H9 (cell line): ENCODE measurements around the gene ADARB2. TPM values are rescaled to one million over a fixed set of nuclear protein-coding genes. Genes with fewer than 3 reads are reported as not detected.

ENCODE experiments used
- DNase-seq: peaks from one replicate; pipeline ENCODE4 v3.0.0-alpha.2; 2017
- H2AFZ ChIP-seq: one replicate; pipeline ENCODE4 v1.6.1; 2013; ENCODE audit warnings: mild to moderate bottlenecking, low read length, control low read depth, moderate library complexity
- H2AK5ac ChIP-seq: 2 replicates; pipeline ENCODE4 v1.6.1; 2013; ENCODE audit warnings: low read length, control low read depth, mixed read lengths; ENCODE audit not compliant: insufficient read length
- H2BK120ac ChIP-seq: one replicate; pipeline ENCODE4 v1.6.1; 2013; ENCODE audit warnings: low read depth, mild to moderate bottlenecking, low read length, control low read depth, inconsistent platforms; ENCODE audit not compliant: poor library complexity, severe bottlenecking
- H2BK12ac ChIP-seq: 2 replicates; pipeline ENCODE4 v1.6.1; 2013; ENCODE audit warnings: low read length, control low read depth, mixed read lengths, low read depth; ENCODE audit not compliant: insufficient read length
- H2BK15ac ChIP-seq: 2 replicates; pipeline ENCODE4 v1.6.1; 2013; ENCODE audit warnings: low read depth, low read length, control low read depth
- H2BK20ac ChIP-seq: one replicate; pipeline ENCODE4 v1.6.1; 2013; ENCODE audit warnings: low read depth, mild to moderate bottlenecking, low read length, control low read depth, inconsistent platforms; ENCODE audit not compliant: poor library complexity, severe bottlenecking
- H2BK5ac ChIP-seq: 2 replicates; pipeline ENCODE4 v1.6.1; 2013; ENCODE audit warnings: low read length, control low read depth, mixed read lengths; ENCODE audit not compliant: insufficient read length
- H3K14ac ChIP-seq: 2 replicates; pipeline ENCODE4 v1.6.1; 2013; ENCODE audit warnings: low read length, control low read depth; ENCODE audit not compliant: insufficient read depth
- H3K18ac ChIP-seq: 2 replicates; pipeline ENCODE4 v1.6.1; 2013; ENCODE audit warnings: low read depth, mild to moderate bottlenecking, mixed read lengths, low read length, control low read depth; ENCODE audit not compliant: insufficient read length
- H3K23ac ChIP-seq: 2 replicates; pipeline ENCODE4 v1.6.1; 2013; ENCODE audit warnings: low read length, control low read depth, mixed read lengths, low read depth; ENCODE audit not compliant: insufficient read length
- H3K23me2 ChIP-seq: 2 replicates; pipeline ENCODE4 v1.6.1; 2013; ENCODE audit warnings: low read depth, mild to moderate bottlenecking, mixed read lengths, low read length, control low read depth; ENCODE audit not compliant: insufficient read length, poor library complexity, severe bottlenecking
- H3K27ac ChIP-seq: 2 replicates; pipeline ENCODE4 v1.5.1; 2013; ENCODE audit warnings: low read length, control low read depth, mixed read lengths, low read depth; ENCODE audit not compliant: insufficient read length
- H3K27me3 ChIP-seq: 2 replicates; pipeline ENCODE4 v1.6.1; 2013; ENCODE audit warnings: low read length, control low read depth, inconsistent platforms; ENCODE audit not compliant: insufficient read depth
- H3K4ac ChIP-seq: 2 replicates; pipeline ENCODE4 v1.6.1; 2013; ENCODE audit warnings: low read depth, mild to moderate bottlenecking, control low read depth, inconsistent platforms, low read length, moderate library complexity
- H3K4me1 ChIP-seq: 2 replicates; pipeline ENCODE4 v1.6.1; 2013; ENCODE audit warnings: low read length, control low read depth, inconsistent platforms; ENCODE audit not compliant: insufficient read depth
- H3K4me2 ChIP-seq: 2 replicates; pipeline ENCODE4 v1.6.1; 2013; ENCODE audit warnings: low read length, control low read depth, mixed read lengths; ENCODE audit not compliant: insufficient read length, insufficient read depth
- H3K56ac ChIP-seq: 2 replicates; pipeline ENCODE4 v1.6.1; 2013; ENCODE audit warnings: low read depth, mild to moderate bottlenecking, mixed read lengths, low read length, control low read depth; ENCODE audit not compliant: insufficient read length
- H3K79me1 ChIP-seq: 2 replicates; pipeline ENCODE4 v1.6.1; 2013; ENCODE audit warnings: low read depth, mild to moderate bottlenecking, moderate library complexity, low read length, control low read depth, inconsistent platforms; ENCODE audit not compliant: insufficient read depth, poor library complexity, severe bottlenecking
- H3K79me2 ChIP-seq: 2 replicates; pipeline ENCODE4 v1.6.1; 2013; ENCODE audit warnings: low read length, control low read depth, inconsistent platforms; ENCODE audit not compliant: insufficient read depth
- H3K9ac ChIP-seq: 2 replicates; pipeline ENCODE4 v1.6.1; 2013; ENCODE audit warnings: low read length, control low read depth, mixed read lengths; ENCODE audit not compliant: insufficient read length; ENCODE audit errors: extremely low read depth
- H3K9me3 ChIP-seq: one replicate; pipeline ENCODE4 v1.6.1; 2013; ENCODE audit warnings: low read depth, low read length, inconsistent platforms; ENCODE audit not compliant: control insufficient read depth
- H3T11ph ChIP-seq: one replicate; pipeline ENCODE4 v1.6.1; 2013; ENCODE audit warnings: mild to moderate bottlenecking, low read length, control low read depth, inconsistent platforms
- H4K20me1 ChIP-seq: one replicate; pipeline ENCODE4 v1.6.1; 2013; ENCODE audit not compliant: control insufficient read depth, insufficient read length, insufficient read depth
- H4K5ac ChIP-seq: 2 replicates; pipeline ENCODE4 v1.6.1; 2013; ENCODE audit warnings: low read depth, mild to moderate bottlenecking, mixed read lengths, low read length, control low read depth; ENCODE audit not compliant: insufficient read length
- H4K8ac ChIP-seq: replicated peaks from 2 replicates; pipeline ENCODE4 v1.6.1; 2013; ENCODE audit warnings: low read length, control low read depth, mixed read lengths, low read depth; ENCODE audit not compliant: insufficient read length
- H4K91ac ChIP-seq: 2 replicates; pipeline ENCODE4 v1.6.1; 2013; ENCODE audit warnings: low read depth, mild to moderate bottlenecking, moderate library complexity, mixed read lengths, low read length, control low read depth; ENCODE audit not compliant: insufficient read length
- H3K27ac Mint-ChIP-seq, 3 experiments: 2 replicates in 2 of 3; 3 replicates in 1 of 3; pipeline ENCODE4 v1.8.0; 2020 to 2021; ENCODE audit warnings: mixed read lengths in 3 of 3, mild to moderate bottlenecking in 1 of 3, moderate library complexity in 1 of 3
- H3K27me3 Mint-ChIP-seq: 2 replicates; pipeline ENCODE4 v1.8.0; 2021; ENCODE audit warnings: low read depth, mild to moderate bottlenecking, moderate library complexity, mixed read lengths
- H3K36me3 Mint-ChIP-seq, 3 experiments: 2 replicates in 2 of 3; 3 replicates in 1 of 3; pipeline ENCODE4 v1.8.0; 2020 to 2021; ENCODE audit warnings: low read depth in 3 of 3, mixed read lengths in 3 of 3; ENCODE audit not compliant: insufficient read depth in 1 of 3
- H3K4me1 Mint-ChIP-seq, 2 experiments: 2 replicates each; pipeline ENCODE4 v1.8.0; 2020; ENCODE audit warnings: mixed read lengths in 2 of 2
- H3K4me3 Mint-ChIP-seq, 2 experiments: 2 replicates in 1 of 2; 3 replicates in 1 of 2; pipeline ENCODE4 v1.8.0; 2020 to 2021; ENCODE audit warnings: mild to moderate bottlenecking in 2 of 2, mixed read lengths in 2 of 2, moderate library complexity in 1 of 2
- H3K9me3 Mint-ChIP-seq, 2 experiments: 2 replicates in 1 of 2; 3 replicates in 1 of 2; pipeline ENCODE4 v1.8.0; 2020; ENCODE audit warnings: mild to moderate bottlenecking in 2 of 2, mixed read lengths in 2 of 2, moderate library complexity in 1 of 2
- CTCF ChIP-seq: fragments of 200-600 bp; sonication (generic); conservative IDR thresholded peaks from 3 replicates; pipeline ENCODE4 v1.8.0; 2021; ENCODE audit warnings: antibody characterized with exemption, mild to moderate bottlenecking
- WGBS: extraction: QIAGEN DNeasy Blood & Tissue Kit; methylation state at CpG from one replicate; pipeline ENCODE4 v1.1.7; 2013; ENCODE audit warnings: missing lambda C conversion rate, low lambda C conversion rate, mixed read lengths; ENCODE audit not compliant: insufficient read length; ENCODE audit errors: extremely low coverage; 5-methylcytosine and 5-hydroxymethylcytosine counted together
- total RNA-seq: library from RNA; stranded (reverse); gene quantifications from 2 replicates; pipeline ENCODE4 v1.2.1, GENCODE V29; 2021

Gene ADARB2
- total RNA-seq, 1 experiment from 2014 or later, result 0.87 TPM

GRCh38 chr10:1229116-1229515 lies 508.2 kb downstream of the ADARB2 start:
- Histone ChIP-seq H3K23ac (no peak overlapping the region), H2BK12ac (no peak overlapping the region), H4K8ac (no peak overlapping the region), H4K91ac (no peak overlapping the region), H2BK120ac (no peak overlapping the region), H4K20me1 (no peaks in the 10 kb centered on the region), H4K5ac (no peak overlapping the region), H2AK5ac (no peak overlapping the region), H2BK5ac (no peak overlapping the region), H3K56ac (no peak overlapping the region), H3K4me1 (no peaks in the 10 kb centered on the region), H3K4me2 (no peak overlapping the region), H3K27ac (no peak overlapping the region), H3K14ac (no peak overlapping the region), H3K79me2 (no peaks in the 10 kb centered on the region), H2AFZ (no peak overlapping the region), H3K23me2 (no peaks in the 10 kb centered on the region), H2BK15ac (no peak overlapping the region), H3T11ph (no peak overlapping the region), H3K79me1 (no peaks in the 10 kb centered on the region), H3K18ac (no peak overlapping the region), H3K27me3 (no peaks in the 10 kb centered on the region), H3K9ac (no peak overlapping the region), H2BK20ac (no peak overlapping the region), H3K9me3 (no peaks in the 10 kb centered on the region), H3K4ac (no peak overlapping the region)
- H3K36me3 Mint-ChIP-seq, result peaks cover 9 to 26% (median 15%) of the 10 kb centered on the region in 3 experiments
- H3K27ac Mint-ChIP-seq, result peak overlapping the region in 1 of 3 experiments; percentile 52; a peak in 1 of 7 replicates
- no peak for TF ChIP-seq CTCF
- H3K9me3 Mint-ChIP-seq, result peaks cover 11 to 25% of the 10 kb centered on the region in 2 experiments
- peaks cover 23% of the 10 kb centered on the region for H3K27me3 Mint-ChIP-seq
- peak; percentile 24 for DNase-seq
- no peak overlapping the region for H3K4me3 Mint-ChIP-seq
- no CpG with 5 or more reads among the region's 3 CpGs for WGBS
- H3K4me1 Mint-ChIP-seq, result peaks cover 24 to 30% of the 10 kb centered on the region in 2 experiments
